T-helper 1 cell treated with Interleukin-12 subunit alpha and Interleukin-12 subunit beta and Interleukin-4 antibody, amounts not matched to agents 30 μg/mL and 1 μg/mL, for 36 hours (primary cell): ENCODE measurements around the gene SOX3.

Experiments used
- H3K27ac Mint-ChIP-seq: one replicate; pipeline ENCODE4 v1.8.0; 2021; ENCODE audit warnings: mild to moderate bottlenecking, mixed read lengths
- H3K27me3 Mint-ChIP-seq: one replicate; pipeline ENCODE4 v1.8.0; 2021; ENCODE audit warnings: low read depth, mixed read lengths
- H3K36me3 Mint-ChIP-seq: one replicate; pipeline ENCODE4 v1.8.0; 2021; ENCODE audit warnings: low read depth, mixed read lengths
- H3K4me1 Mint-ChIP-seq: one replicate; pipeline ENCODE4 v1.8.0; 2021; ENCODE audit warnings: low read depth, mixed read lengths
- H3K4me3 Mint-ChIP-seq: one replicate; pipeline ENCODE4 v1.8.0; 2021; ENCODE audit warnings: mild to moderate bottlenecking, moderate library complexity, mixed read lengths
- H3K9me3 Mint-ChIP-seq: one replicate; pipeline ENCODE4 v1.8.0; 2021; ENCODE audit warnings: mixed read lengths

SOX3 gene

DNA sequence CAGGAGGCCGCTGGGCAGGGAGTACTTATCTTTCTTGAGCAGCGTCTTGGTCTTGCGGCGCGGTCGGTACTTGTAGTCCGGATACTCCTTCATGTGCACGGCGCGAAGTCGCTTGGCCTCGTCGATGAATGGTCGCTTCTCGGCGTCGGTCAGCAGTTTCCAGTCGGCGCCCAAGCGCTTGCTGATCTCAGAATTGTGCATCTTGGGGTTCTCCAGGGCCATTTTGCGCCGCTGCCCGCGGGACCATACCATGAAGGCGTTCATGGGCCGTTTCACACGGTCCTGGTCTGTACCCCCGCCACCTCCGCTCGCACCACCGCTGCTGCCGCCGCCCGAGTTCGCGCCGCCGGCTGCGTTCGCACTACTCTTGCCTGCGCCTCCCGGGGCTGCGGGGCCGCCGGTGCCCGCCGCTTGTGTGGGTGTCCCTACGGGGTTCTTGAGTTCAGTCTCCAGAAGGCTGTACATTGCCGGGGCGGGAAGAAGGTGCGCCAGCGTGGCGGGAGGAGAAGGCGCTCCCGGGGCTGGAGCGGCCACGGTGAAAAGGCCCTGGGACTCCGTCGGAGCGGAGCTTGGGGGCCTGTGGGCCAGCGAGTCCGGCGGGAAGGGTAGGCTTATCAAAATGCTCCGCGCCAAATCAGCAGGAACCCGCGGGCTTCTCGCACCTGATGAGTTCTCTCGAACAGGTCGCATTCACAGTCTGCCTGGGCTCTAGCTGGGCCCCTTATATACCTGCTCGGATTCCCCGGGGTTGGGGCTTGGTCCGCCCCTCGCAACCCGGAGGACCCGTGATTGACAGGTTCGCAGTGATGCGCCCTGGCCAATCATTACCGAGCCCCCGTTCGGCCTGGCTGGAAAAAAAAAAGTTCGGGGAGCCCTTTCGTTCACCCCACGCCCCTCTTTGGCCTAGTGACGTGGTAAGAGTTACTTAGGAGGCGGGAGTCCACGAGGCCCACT, at the start of gene SOX3:
Gene SOX3, minus strand, starts transcription at position 699 of the 954 bp plus-strand sequence. Its CDS starts 9 bp downstream, at position 690.
- H3K9me3 Mint-ChIP-seq: no peaks in the 10 kb centered on the region
- peaks cover 72% of the 10 kb centered on the region for H3K27me3 Mint-ChIP-seq
- no peaks in the 10 kb centered on the region for H3K36me3 Mint-ChIP-seq
- no peak within 1 kb of the TSS for H3K27ac Mint-ChIP-seq
- no peaks in the 10 kb centered on the region for H3K4me1 Mint-ChIP-seq
- H3K4me3 Mint-ChIP-seq: no peak within 1 kb of the TSS

GRCh38 chrX:140548985-140549384, 44.1 kb upstream of the SOX3 start:
- Mint-ChIP-seq H3K4me3 (no peak overlapping the region), H3K9me3 (no peaks in the 10 kb centered on the region), H3K36me3 (no peaks in the 10 kb centered on the region), H3K27me3 (no peaks in the 10 kb centered on the region), H3K4me1 (no peaks in the 10 kb centered on the region), H3K27ac (no peak overlapping the region)

- H3K9me3 Mint-ChIP-seq: no peaks in the 10 kb centered on the region
- no peaks in the 10 kb centered on the region for H3K4me1 Mint-ChIP-seq
- H3K4me3 Mint-ChIP-seq: no peak overlapping the region
- no peaks in the 10 kb centered on the region for H3K36me3 Mint-ChIP-seq
- H3K27me3 Mint-ChIP-seq: no peaks in the 10 kb centered on the region
- H3K27ac Mint-ChIP-seq: no peak overlapping the region
These were observed 21.3 kb upstream of the SOX3 start for GRCh38 chrX:140526171-140526570.

- Mint-ChIP-seq H3K36me3 (no peaks in the 10 kb centered on the region), H3K27me3 (no peaks in the 10 kb centered on the region), H3K9me3 (no peaks in the 10 kb centered on the region), H3K4me3 (no peak overlapping the region), H3K4me1 (no peaks in the 10 kb centered on the region), H3K27ac (no peak overlapping the region)
These were observed 20.6 kb upstream of the SOX3 start for GRCh38 chrX:140525448-140525847.

DNA sequence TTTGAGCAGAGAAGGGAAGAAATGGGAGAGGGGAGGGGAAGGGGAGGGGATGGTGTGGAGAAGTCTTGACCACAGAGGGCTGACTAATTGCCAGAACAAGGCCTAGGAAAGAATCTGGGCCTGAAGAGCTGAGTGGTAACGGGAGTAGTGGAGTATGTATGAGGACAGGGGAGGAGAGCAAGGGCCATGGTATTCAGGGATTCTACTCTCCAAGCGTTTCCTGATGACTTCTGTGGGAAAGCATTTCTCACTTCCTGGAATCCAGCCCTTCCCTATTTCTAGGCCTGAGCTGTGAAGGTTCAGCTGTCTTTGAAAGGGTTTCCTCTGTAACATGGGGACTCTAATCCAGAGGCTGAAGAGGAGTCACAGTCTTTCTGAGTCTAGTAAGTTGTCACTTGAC, 19.7 kb upstream of the SOX3 start:
- no peak overlapping the region for H3K27ac Mint-ChIP-seq
- no peaks in the 10 kb centered on the region for H3K4me1 Mint-ChIP-seq
- no peaks in the 10 kb centered on the region for H3K9me3 Mint-ChIP-seq
- no peak overlapping the region for H3K4me3 Mint-ChIP-seq
- no peaks in the 10 kb centered on the region for H3K27me3 Mint-ChIP-seq
- no peaks in the 10 kb centered on the region for H3K36me3 Mint-ChIP-seq

DNA sequence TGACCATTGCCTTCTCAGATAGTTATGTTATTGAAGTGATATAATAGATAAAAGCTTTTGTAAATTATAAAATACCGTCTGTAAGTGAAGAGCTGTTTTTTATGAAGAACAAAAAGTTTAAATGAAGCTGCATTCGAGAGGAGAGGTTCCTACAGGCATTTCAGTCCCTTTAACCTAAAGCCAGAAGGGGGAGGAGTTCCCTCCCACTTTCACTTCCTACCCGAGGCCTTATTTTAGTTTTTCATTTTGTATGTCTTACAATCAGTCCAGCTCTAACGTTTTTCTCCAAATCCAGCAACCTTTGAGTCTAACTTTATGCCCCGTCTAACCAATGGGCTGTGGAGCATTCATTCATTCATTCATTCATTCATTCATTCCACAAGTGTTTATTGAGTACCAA, 16.5 kb upstream of the SOX3 start:
- no peaks in the 10 kb centered on the region for H3K27me3 Mint-ChIP-seq
- no peaks in the 10 kb centered on the region for H3K36me3 Mint-ChIP-seq
- H3K4me1 Mint-ChIP-seq: no peaks in the 10 kb centered on the region
- no peak overlapping the region for H3K4me3 Mint-ChIP-seq
- H3K27ac Mint-ChIP-seq: no peak overlapping the region
- H3K9me3 Mint-ChIP-seq: no peaks in the 10 kb centered on the region

DNA sequence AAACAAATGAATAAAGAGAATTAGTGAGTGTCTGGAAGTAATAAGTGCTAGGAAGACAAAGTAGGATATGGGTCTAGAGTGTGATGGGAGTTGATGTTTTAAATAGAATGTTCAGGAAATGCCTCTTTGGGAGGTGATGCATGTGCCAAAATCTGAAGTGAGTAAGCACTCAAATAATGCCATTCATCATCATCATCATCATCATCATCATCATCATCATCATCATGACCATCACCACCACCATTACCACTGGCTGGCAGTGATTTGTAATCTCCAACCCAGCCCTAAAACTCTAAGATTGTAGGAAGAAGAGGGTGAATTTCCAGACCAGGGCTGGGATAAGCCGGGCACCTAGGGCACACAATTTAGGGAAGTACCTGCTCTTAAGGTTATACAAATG, 9.7 kb upstream of the SOX3 start:
- Mint-ChIP-seq H3K9me3 (no peaks in the 10 kb centered on the region), H3K27me3 (peaks cover 20% of the 10 kb centered on the region), H3K36me3 (no peaks in the 10 kb centered on the region), H3K4me3 (no peak overlapping the region), H3K27ac (no peak overlapping the region), H3K4me1 (no peaks in the 10 kb centered on the region)

DNA sequence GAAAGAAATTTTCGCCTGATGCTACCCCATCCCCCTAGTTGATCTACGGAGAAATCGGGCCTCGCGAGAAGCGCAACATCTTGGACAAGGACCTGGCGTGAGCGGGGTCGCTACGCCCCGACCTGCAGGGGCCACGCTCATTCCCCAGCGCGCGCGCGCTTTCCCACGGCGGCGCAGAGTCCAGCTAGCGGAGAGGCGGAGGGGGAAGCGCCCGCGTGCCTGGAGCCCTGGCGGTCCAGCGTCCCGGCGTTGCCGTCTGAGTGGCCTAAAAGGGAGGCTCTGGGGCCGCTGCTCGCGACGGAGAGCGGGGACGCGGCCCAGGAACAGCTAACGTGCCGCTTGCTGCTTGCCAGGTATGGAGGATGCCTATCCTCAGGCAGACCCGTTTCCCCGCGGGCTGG, 6.0 kb upstream of the SOX3 start:
- H3K4me1 Mint-ChIP-seq: no peaks in the 10 kb centered on the region
- H3K4me3 Mint-ChIP-seq: no peak overlapping the region
- H3K27me3 Mint-ChIP-seq: peaks cover 50% of the 10 kb centered on the region
- H3K36me3 Mint-ChIP-seq: no peaks in the 10 kb centered on the region
- no peak overlapping the region for H3K27ac Mint-ChIP-seq
- H3K9me3 Mint-ChIP-seq: no peaks in the 10 kb centered on the region

DNA sequence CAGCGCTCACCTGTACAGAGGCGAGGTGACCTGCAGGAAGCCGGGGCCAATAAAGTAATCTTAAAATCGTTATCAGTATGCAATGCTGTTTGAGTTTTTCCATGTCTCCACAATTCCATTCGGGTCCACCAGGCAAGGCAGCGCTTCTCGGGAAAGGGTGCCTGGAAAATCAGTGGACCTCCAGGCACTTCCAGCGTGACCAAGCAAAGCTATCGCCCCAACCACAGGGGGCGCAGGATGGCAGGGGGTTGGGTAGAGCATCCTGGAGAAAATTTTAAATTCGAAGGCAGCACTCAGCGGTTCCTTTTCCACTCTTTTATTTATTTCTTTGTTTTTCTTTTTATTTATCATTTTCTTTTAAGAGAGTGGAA, 5.4 kb upstream of the SOX3 start:
- H3K9me3 Mint-ChIP-seq: no peaks in the 10 kb centered on the region
- H3K36me3 Mint-ChIP-seq: no peaks in the 10 kb centered on the region
- H3K27me3 Mint-ChIP-seq: peaks cover 55% of the 10 kb centered on the region
- H3K4me3 Mint-ChIP-seq: no peak overlapping the region
- H3K27ac Mint-ChIP-seq: no peak overlapping the region
- no peaks in the 10 kb centered on the region for H3K4me1 Mint-ChIP-seq

- no peak overlapping the region for H3K4me3 Mint-ChIP-seq
- peaks cover 58% of the 10 kb centered on the region for H3K27me3 Mint-ChIP-seq
- no peak overlapping the region for H3K27ac Mint-ChIP-seq
- H3K4me1 Mint-ChIP-seq: no peaks in the 10 kb centered on the region
- no peaks in the 10 kb centered on the region for H3K36me3 Mint-ChIP-seq
- H3K9me3 Mint-ChIP-seq: no peaks in the 10 kb centered on the region
These were observed 4.8 kb upstream of the SOX3 start for GRCh38 chrX:140509468-140510305.

GRCh38 chrX:140508958-140509357, 4.1 kb upstream of the SOX3 start:
- Mint-ChIP-seq H3K4me3 (no peak overlapping the region), H3K9me3 (no peaks in the 10 kb centered on the region), H3K36me3 (no peaks in the 10 kb centered on the region), H3K27me3 (peaks cover 58% of the 10 kb centered on the region), H3K4me1 (no peaks in the 10 kb centered on the region), H3K27ac (no peak overlapping the region)

GRCh38 chrX:140507982-140508305, 3.1 kb upstream of the SOX3 start:
- no peaks in the 10 kb centered on the region for H3K9me3 Mint-ChIP-seq
- peaks cover 63% of the 10 kb centered on the region for H3K27me3 Mint-ChIP-seq
- no peak overlapping the region for H3K27ac Mint-ChIP-seq
- H3K4me1 Mint-ChIP-seq: no peaks in the 10 kb centered on the region
- no peak overlapping the region for H3K4me3 Mint-ChIP-seq
- H3K36me3 Mint-ChIP-seq: no peaks in the 10 kb centered on the region

GRCh38 chrX:140507223-140507981, 2.5 kb upstream of the SOX3 start:
- Mint-ChIP-seq H3K27ac (no peak overlapping the region), H3K4me3 (no peak overlapping the region), H3K27me3 (peaks cover 69% of the 10 kb centered on the region)

GRCh38 chrX:140505421-140506337, 810 bp upstream of the SOX3 start:
- H3K4me1 Mint-ChIP-seq: no peaks in the 10 kb centered on the region
- peaks cover 72% of the 10 kb centered on the region for H3K27me3 Mint-ChIP-seq
- no peaks in the 10 kb centered on the region for H3K36me3 Mint-ChIP-seq
- no peak overlapping the region for H3K27ac Mint-ChIP-seq
- no peak overlapping the region for H3K4me3 Mint-ChIP-seq
- no peaks in the 10 kb centered on the region for H3K9me3 Mint-ChIP-seq

More at GRCh38 chrX:140507223-140507981, 2.5 kb upstream of the SOX3 start:
- H3K36me3 Mint-ChIP-seq: no peaks in the 10 kb centered on the region
- no peaks in the 10 kb centered on the region for H3K9me3 Mint-ChIP-seq
- H3K4me1 Mint-ChIP-seq: no peaks in the 10 kb centered on the region
